IPS-11a (cell line): Measurements from ENCODE around the gene SIRT5.

ENCODE experiments used
- H3K4me3 ChIP-seq: one replicate; pipeline ENCODE4 v1.5.1; 2013; ENCODE audit warnings: low read depth, low read length, control low read depth

SIRT5 gene

DNA sequence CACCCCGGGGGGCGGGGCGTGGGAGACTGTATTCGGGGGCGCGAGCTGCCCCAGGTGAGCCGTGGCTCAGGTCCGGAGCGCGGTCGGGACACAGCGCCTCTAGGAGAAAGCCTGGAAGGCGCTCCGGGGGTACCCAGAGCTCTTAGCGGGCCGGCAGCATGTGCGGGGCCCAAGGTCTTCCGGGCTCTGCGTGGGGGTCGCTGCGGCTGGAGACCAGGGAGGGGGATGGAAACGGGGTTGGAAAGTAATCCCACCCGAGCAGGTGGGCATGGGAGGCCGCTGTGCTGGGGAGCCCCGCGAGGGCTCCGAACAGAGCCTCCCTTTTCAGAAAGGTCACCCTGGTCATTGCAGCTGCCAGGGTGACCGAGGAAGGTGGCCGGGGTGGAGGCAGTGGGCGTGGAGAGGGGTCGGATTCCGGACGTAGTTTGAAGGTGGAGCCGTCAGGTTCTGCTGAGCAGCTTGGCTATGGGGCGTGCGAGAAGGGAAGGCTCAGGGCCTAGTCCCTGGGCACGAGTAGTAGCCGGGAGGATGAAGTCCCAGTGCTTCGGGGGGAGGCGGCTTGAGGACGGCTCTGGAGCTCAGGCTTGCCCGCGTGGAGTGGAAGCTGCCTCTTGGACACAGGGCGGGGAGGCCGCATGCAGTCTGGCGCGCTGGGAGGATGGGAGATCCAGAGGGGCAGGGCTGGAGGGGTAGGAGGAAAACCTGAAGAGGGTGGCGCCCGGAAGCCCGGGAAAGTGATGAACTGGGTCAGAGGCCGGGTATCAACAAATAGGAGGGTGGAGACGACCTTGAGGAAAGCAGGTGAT is at the start of gene SIRT5:
Gene SIRT5 (plus strand): TSS at position 31 of the 806 bp plus-strand sequence. CDS start 9,510 bp downstream, outside the sequence.
- H3K4me3 ChIP-seq: peak within 1 kb of the TSS; percentile 77

DNA sequence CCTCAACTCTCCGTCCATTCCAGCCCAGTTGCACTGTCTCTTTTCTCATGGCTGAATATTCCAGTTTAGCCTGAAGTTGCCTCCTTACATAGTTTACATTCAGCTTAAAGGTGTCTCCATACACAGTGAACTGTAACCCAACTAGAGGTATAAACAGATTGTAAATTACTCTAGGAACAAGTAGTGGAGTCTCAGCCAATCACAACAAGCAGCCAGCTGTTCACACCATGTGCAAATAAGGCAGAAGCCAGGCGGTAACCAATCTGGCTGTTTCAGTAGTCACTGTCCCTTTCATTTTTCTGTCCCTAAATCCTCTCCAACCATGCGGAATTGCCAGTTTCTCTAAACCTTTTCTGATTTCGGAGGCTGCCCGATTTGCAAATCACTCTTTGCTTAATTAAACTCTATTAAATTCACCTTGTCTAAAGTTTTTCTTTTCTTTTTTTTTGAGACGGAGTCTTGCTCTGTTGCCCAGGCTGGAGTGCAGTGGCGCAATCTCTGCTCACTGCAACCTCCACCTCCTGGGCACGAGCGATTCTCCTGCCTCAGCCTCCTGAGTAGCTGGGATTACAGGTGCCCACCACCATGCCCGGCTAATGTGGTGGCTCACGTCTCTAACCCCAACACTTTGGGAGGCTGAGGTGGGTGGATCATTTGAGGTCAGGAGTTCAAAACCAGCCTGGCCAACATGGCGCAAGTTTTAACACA is 49.4 kb upstream of the SIRT5 start:
- no peak overlapping the region for H3K4me3 ChIP-seq

DNA sequence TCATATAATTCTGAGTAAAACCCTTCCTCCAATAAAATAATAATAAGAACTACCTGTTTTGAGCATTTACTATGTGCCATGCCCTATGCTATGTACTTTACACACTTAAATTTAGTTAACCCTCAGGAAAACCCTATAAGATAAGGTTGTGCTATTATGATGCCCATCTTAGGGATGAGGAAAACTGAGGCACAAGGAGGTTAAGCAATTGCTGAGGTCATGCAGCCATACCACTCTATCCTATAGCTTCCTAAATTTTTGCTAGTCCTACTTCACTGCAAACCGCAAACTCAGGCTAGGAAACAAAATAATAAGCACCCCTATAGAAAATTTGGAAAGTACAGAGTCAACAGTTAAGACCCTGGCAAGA is 48.1 kb upstream of the SIRT5 start:
- H3K4me3 ChIP-seq: no peak overlapping the region

DNA sequence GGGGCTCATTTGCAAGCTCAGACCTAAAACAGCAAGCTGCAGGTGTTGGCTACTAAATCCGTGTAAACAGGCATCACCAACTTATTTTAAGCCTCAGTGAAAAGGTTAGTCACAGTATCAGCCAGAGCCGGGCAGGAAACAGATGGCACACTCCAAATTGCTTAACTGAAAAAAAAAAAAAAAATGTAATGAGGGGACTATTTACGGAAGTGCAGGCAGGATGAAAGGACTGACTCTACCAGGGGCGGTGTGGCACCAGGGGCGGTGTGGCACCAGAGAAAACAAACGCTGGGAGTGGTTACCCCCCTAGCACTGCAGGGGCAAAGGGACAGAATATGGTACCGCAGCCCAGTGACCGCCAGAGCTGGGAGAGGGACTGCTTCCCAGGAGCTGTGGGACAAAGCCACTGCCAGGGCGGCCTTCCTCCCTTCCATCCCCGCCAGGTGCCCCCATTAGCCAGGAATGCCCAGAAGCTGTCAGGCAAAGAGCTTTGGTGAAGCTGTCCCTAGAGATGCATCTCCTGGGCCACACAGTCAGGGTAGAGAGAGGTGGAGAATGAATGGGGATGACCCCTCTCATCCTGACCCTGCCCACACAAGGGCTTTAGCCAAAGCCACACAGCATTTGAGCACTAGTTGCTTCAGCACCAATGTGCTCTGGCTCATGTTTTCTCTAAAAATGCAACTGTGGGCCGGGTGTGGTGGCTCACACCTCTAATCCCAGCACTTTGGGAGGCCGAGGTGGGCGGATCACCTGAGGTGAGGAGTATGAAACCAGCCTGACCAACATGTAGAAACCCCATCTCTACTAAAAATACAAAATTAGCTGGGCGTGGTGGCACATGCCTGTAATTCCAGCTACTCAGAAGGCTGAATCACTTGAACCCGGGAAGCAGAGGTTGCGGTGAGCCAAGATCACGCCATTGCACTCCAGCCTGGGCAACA is 47.4 kb upstream of the SIRT5 start:
- no peak overlapping the region for H3K4me3 ChIP-seq

DNA sequence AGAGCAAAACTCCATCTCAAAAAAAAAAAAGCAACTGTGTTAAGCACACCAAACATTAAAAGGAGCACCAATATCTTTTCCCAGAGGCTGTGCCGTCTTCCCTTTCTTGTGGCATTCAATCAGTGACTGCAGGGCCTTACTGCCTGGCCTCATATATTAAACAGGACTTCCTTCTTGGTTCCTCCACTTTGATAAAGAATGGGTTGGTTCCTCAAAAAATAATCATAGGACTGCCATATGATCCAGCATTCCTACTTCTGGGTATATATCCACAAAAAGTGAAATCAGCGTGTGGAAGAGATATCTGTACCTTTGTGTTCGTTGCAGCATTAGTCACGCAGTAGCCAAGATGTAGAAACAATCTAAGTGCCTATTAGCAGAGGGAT is 46.7 kb upstream of the SIRT5 start:
- no peak overlapping the region for H3K4me3 ChIP-seq

DNA sequence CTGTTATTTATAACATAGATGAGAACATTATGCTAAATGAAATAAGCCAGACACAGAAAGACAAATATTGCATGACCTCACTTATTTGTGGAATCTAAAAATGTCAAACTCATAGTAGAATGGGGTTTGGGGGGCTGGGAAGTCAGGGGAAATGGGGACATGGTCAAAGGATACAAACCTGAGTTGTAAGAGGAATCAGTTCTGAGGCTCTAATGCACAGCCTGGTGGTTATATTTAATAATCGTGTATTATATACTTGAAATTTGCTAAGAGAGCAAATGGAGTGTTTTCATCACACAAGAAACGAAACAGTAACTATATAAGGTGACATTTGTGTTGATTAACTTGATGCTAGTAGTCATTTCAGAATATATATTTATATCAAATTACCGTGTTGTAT is 46.2 kb upstream of the SIRT5 start:
- H3K4me3 ChIP-seq: no peak overlapping the region

DNA sequence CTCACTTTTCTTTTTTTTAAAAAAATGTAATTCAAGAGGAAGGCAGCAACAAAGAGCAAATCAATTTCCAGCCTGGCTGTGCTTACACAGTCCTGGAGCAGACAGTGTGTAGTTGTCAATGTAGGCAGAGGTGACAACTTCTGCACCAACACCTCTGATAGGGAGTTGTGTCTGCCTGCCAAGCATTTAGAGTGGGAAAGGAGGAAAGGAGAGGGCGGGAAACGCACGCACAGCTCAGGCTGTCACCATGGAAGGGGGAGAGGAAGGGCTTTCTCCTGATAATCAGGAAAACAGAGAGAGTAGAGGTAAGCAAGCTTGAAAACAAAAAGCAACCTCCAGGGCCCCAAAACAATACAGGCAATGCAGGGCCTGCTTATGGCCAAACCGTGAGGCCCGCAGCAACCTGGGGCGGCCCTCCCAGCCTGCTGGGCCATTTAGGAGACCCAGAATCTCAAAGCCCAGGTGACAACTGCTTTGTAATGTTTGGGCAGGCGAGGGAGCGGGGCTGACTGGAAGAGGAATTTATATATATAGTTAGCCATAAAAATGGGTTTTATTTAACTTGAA is 45.5 kb upstream of the SIRT5 start:
- H3K4me3 ChIP-seq: no peak overlapping the region

DNA sequence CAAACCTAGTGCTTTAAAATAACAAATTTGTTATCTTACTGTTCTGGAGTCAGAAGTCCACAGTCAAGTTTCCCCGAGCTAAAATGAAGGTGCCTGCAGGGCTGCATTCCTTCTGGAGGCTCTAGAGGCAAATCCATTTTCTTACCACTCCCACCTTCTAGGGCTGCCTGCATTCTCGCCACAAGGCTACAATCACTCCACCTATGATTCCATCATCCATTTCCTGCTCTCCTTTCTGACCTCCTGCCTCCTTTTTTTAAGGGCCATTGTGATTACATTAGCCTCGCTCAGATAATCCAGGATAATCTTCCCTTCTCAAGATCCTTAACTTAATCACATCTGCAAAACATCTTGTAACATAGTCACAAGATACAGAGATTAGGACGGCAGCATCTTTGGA is 42.4 kb upstream of the SIRT5 start:
- H3K4me3 ChIP-seq: no peak overlapping the region

DNA sequence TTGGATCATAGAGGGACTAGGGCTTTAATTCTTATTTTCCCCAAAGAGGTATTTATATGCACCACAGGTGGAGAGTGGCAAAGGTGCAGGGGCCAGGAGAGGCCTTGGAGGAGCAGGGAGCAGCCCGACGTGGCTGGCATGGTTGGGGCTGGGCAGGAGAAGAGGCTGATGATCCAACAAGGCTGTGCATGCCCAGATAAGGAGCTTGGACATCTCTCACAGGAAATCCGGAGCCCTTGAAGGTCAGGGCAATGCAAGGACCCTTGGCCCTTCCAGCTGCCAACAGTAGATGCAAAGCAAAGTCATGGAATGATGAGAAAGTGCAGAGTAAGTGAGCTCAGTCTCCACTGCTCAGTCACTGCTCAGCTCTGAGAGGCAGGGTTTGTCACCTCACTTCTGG is 39.9 kb upstream of the SIRT5 start:
- H3K4me3 ChIP-seq: no peak overlapping the region

DNA sequence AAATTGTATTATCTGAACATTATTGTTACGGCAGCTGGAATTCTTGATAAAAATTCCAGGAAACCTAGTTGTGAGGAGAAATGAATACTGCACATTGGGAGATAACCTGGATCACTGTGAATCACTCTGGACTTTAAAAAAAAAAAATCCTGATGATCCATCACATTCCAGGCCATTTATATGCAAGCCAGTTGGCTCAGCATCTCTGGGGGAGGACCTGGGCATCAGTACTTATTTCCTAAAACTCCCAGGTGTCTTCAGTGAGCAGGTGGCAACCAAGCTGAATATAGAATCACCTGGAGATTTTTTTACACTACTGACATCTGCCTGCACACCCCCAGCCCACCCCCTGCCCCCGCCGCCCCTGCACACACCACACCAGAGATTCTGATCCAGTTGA is 39.1 kb upstream of the SIRT5 start:
- no peak overlapping the region for H3K4me3 ChIP-seq

DNA sequence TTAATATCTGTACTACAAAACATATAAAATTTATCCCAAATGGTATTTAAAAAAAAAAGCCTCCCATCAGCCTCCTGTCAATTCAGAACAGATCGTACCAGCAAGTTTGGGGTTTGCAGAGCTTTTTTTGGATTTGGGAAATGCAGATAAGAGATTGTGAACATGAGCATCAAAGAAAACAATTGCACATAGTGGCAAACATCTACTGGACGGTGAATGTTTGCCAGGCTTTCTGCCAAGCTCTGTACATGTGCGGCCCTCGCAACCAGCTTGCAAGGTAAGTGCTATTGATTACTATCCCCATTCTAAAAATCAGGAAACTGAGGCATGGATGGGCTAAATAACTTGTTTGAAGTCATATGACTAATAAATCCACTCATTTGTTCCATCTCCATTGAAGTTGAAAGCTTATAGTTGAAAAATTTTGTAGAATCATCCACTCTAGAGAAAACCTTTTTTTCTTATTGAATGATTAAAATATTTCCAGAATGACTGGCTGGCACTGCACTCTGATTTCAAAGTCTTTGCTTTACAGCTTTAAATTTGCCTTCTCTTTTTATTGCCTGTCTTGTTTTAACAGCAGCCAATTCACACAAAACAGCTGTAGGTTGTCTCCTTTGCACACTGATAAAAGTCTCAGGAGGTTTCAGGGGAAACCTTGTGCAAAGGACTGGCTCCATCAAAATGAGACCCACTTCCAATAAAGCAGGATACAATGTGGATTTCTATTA is 37.4 kb upstream of the SIRT5 start:
- H3K4me3 ChIP-seq: no peak overlapping the region

DNA sequence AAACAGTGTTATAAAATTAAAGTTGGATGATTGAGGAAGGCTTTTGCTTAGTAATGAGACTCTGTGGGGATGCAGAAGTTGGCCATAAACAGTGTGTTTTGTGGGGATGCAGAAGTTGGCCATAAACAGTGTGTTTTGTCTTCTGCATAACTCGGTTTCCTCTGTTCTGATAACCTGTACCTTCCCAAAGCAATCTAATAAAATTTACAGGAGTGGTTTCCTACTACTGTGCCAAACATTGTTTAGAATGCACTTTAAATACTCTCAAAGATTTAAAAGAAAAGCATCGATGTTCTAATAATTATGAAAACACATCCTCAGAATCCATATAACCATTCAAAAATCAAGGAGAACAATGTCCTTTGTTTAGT is 36.9 kb upstream of the SIRT5 start:
- H3K4me3 ChIP-seq: no peak overlapping the region

DNA sequence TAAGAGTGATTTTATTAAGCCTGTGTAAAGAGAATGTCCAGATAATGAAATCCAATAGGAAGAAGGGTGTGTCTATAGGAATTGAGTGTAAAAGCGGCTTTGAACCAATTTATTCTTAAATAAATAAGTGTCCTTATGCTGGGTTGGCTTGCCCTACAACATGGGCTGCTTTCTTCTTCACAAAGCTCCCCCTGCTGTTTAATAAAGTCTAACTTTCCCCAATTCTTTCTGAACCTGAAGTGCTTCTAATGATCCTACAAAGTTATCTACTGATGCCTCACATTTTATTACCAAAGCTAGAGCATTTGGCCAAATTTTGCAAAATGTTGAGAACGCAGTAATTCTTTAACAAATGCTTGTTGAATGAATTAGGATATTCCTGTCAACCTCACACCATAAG is 36.3 kb upstream of the SIRT5 start:
- H3K4me3 ChIP-seq: no peak overlapping the region

DNA sequence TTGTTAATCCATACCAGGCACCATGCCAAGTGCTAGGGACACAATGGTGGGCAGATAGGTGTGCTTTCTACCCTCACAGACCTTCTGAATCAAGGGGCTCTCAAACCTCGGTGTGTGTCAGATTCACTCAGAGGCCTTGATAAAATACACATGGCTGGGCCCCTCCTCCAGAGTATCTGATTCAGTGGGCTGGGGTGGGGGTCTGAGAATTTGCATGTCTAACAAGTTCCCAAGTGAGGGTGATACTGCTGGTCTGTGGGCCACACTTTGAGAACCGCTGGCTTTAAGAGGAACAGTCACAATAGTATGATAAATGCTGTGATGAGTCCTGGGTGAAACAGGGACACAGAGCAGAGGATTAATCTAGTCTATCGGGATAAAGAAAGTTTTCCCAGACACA is 35.8 kb upstream of the SIRT5 start:
- H3K4me3 ChIP-seq: no peak overlapping the region

DNA sequence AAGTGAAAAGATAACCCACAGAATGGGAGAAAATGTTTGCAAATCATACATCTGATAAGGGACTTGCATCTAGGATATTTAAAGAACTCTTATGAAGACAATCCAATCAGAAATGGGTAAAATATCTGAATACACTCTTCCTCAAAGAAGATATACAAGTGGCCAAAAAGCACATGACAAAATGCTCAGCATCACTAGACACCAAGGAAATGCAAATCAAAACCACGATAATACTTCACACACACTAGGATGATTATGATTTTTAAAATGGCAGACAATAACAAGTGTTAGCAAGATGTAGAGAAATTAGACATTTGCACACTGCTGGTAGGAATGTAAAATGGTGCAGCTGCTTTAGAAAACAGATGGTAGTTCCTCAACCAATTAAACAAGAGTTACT is 34.8 kb upstream of the SIRT5 start:
- no peak overlapping the region for H3K4me3 ChIP-seq

DNA sequence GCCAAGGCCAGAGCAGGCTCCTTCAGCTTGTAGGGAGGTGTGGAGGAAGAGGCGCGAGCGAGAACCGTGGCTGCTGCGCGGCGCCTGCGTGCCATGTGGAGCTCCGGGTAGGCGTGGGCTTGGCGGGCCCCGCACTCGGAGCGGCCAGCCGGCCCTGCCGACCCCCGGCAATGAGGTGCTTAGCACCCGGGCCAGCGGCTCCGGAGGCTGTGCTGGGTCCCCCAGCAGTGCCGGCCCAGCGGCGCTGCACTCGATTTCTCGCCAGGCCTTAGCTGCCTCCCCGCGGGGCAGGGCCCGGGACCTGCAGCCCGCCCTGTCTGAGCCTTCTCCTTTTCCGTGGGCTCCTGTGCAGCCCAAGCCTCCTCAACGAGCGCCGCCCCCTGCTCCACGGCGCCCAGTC is 32.9 kb upstream of the SIRT5 start:
- no peak overlapping the region for H3K4me3 ChIP-seq

DNA sequence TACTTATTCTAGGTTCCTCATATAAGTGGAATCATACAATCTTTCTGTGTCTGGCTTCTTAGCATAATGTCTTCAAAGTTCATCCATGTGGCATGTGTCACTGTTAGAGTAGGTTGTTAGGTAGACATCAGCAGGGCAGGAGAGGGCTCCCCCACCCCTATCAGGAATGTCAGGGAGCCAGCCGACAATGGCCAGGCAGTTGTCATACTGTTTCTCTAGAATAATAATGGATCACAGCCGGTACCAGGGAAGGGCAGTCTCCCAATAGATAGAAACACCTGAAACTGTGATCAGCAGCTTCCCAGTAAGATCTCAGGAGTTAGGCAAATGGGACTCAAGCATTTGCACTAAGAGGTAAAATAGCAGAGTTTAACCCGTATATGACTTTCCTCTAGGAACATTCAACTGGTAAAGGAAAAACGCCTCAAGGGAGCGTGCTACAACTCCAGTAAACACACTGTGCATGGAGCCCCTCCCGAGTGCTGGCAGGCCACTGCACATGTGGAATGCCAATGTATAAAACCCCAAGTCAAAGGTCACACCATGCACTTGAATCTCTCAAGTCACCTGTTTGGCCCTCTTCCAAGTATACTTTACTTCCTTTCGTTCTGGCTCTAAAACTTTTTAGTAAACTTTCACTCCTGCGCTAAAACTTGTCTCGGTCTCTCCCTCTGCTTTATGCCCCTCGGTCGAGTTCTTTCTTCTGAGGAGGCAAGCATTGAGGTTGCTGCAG is 29.8 kb upstream of the SIRT5 start:
- H3K4me3 ChIP-seq: no peak overlapping the region

DNA sequence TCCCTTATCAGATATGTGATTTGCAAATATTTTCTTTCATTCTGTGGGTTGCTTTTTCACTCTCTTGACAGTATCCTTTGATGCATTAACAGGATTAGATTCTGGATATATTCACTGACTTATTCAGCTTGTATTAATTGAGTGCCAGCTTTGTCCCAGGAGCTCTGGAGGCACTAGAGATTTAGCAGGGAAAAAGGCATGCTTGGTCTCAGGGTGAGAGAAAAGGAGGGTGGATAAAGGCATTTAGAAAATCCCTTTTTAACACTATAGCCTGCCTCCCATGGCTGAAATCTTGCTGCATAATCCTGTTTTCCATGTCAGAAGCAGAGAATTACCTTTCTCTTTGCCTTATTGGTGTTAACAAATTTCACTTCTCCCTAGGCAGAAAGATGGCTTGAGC is 28.5 kb upstream of the SIRT5 start:
- H3K4me3 ChIP-seq: no peak overlapping the region

DNA sequence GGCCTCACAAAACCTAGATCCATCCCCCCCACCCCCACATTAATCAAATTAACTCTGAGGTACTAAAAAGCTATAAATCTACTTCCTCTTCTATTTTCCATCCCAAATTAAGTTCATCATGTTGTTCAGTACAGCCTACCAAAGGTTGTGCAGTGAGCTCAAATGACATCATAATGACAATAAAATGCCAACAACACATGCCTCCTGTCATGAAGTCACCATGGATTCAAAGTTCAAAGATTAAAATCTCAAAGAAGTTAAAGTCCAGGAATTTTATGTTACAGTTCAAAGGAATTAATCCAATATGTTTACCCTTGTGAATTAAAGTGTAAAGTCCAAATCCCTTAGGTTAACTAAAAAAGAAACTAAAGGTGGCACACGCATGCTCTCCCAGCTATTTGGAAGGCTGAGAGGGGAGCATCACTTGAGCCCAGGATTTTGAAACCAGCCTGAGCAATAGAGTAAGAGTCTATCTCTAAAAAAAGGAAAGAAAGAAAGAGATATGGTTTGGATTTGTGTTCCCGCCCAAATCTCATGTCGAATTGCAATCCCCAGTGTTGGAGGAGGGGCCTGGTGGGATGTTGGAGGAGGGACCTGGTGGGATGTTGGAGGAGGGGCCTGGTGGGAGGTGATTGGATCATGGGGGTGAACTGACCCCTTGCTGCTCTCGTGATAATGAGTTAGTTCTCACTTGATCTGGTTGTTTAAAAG is 25.7 kb upstream of the SIRT5 start:
- no peak overlapping the region for H3K4me3 ChIP-seq
